H1 (cell line): ENCODE results near the gene UMAD1. TPM values are rescaled to one million over a fixed set of nuclear protein-coding genes. Genes with fewer than 3 reads are reported as not detected.

Experiments
- CTCF ChIA-PET: fragments of 300-600 bp; sonication (Branson Sonifier 250); formaldehyde crosslinking; loops from one replicate; lab custom pipeline; 2021; ENCODE audit not compliant: partially characterized antibody; lab: Charles Lee
- POLR2A ChIA-PET: fragments of 300-600 bp; sonication (Branson Sonifier 250); formaldehyde crosslinking; loops from one replicate; lab custom pipeline; 2021; ENCODE audit warnings: inconsistent platforms; ENCODE audit not compliant: partially characterized antibody; lab: Charles Lee
- DNase-seq, 2 experiments: peaks; one replicate each; pipeline versions ENCODE4 v3.0.0 to v3.0.0-alpha.2; 2010 to 2022; ENCODE audit warnings: low spot score in 2 of 2, low read depth in 1 of 2, mixed read lengths in 1 of 2
- FAIRE-seq: peaks from 2 replicates; lab custom pipeline; 2011; peaks lifted over from hg19 to GRCh38; lab: Jason Lieb, UNC
- H2AFZ ChIP-seq: 2 replicates; pipeline ENCODE4 v1.8.1; 2012; ENCODE audit warnings: low read length, inconsistent platforms
- H2AK5ac ChIP-seq: 2 replicates; pipeline ENCODE4 v1.6.1; 2013; ENCODE audit warnings: low read depth, low read length
- H2BK120ac ChIP-seq: replicated peaks from 2 replicates; pipeline ENCODE3; 2013; ENCODE audit warnings: low read depth, low read length, inconsistent platforms
- H2BK12ac ChIP-seq: 2 replicates; pipeline ENCODE4 v1.6.1; 2013; ENCODE audit warnings: low read depth, low read length
- H2BK15ac ChIP-seq: 2 replicates; pipeline ENCODE4 v1.6.1; 2013; ENCODE audit warnings: low read length
- H2BK20ac ChIP-seq: 2 replicates; pipeline ENCODE4 v1.6.1; 2013; ENCODE audit warnings: low read length
- H2BK5ac ChIP-seq: 2 replicates; pipeline ENCODE4 v1.6.1; 2013; ENCODE audit warnings: low read depth, low read length
- H3K14ac ChIP-seq: 2 replicates; pipeline ENCODE4 v1.6.1; 2013; ENCODE audit warnings: inconsistent platforms; ENCODE audit not compliant: insufficient read length
- H3K18ac ChIP-seq: 2 replicates; pipeline ENCODE4 v1.6.1; 2013; ENCODE audit warnings: low read length; ENCODE audit errors: extremely low read depth
- H3K23ac ChIP-seq: 2 replicates; pipeline ENCODE4 v1.6.1; 2013; ENCODE audit warnings: inconsistent platforms; ENCODE audit not compliant: insufficient read length
- H3K23me2 ChIP-seq: 2 replicates; pipeline ENCODE4 v1.6.1; 2013; ENCODE audit warnings: low read depth, low read length
- H3K27ac ChIP-seq: 2 replicates; pipeline ENCODE4 v1.6.1; 2011; ENCODE audit warnings: low read depth, low read length, inconsistent platforms
- H3K27me3 ChIP-seq, 4 experiments: replicated peaks in 1 of 4; 1 replicate in 1 of 4; 2 replicates in 3 of 4; pipeline versions ENCODE4 v1.6.1 to v1.8.1; 2011 to 2013; ENCODE audit warnings: low read length in 3 of 4, mild to moderate bottlenecking in 3 of 4, inconsistent platforms in 2 of 4, mixed read lengths in 2 of 4, moderate library complexity in 1 of 4; ENCODE audit not compliant: control insufficient read depth in 3 of 4, insufficient read depth in 3 of 4; ENCODE audit errors: extremely low read depth in 1 of 4
- H3K36me3 ChIP-seq, 4 experiments: 2 replicates each; pipeline versions ENCODE4 v1.6.1 to v1.8.1; 2011 to 2013; ENCODE audit warnings: mild to moderate bottlenecking in 4 of 4, low read length in 3 of 4, moderate library complexity in 2 of 4, control low read depth in 1 of 4, inconsistent platforms in 1 of 4; ENCODE audit not compliant: insufficient read depth in 4 of 4, control insufficient read depth in 2 of 4
- H3K4ac ChIP-seq: replicated peaks from 2 replicates; pipeline ENCODE3; 2013; ENCODE audit warnings: low read length, low read depth, mixed read lengths, inconsistent platforms; ENCODE audit not compliant: insufficient read length
- H3K4me1 ChIP-seq, 4 experiments: replicated peaks in 1 of 4; 1 replicate in 1 of 4; 2 replicates in 3 of 4; pipeline versions ENCODE4 v1.6.1 to v1.8.1; 2011 to 2013; ENCODE audit warnings: low read length in 3 of 4, inconsistent platforms in 2 of 4, mixed read lengths in 1 of 4; ENCODE audit not compliant: insufficient read depth in 4 of 4, control insufficient read depth in 3 of 4
- H3K4me2 ChIP-seq, 2 experiments: 2 replicates each; pipeline versions ENCODE4 v1.6.1 to v1.8.1; 2011 to 2013; ENCODE audit warnings: low read depth in 2 of 2, low read length in 2 of 2, control low read depth in 1 of 2, inconsistent platforms in 1 of 2, mild to moderate bottlenecking in 1 of 2; ENCODE audit not compliant: insufficient read depth in 1 of 2
- H3K4me3 ChIP-seq, 4 experiments: fragments of 200-600, 300-600 bp in 1 of 4; sonication (generic), shearing (Covaris generic), sonication (Bioruptor Twin) in 1 of 4; 2 replicates each; pipeline versions ENCODE4 v1.5.1 to v1.8.1; 2011 to 2016; ENCODE audit warnings: low read length in 4 of 4, low read depth in 3 of 4, control low read depth in 2 of 4, inconsistent platforms in 2 of 4, mild to moderate bottlenecking in 2 of 4, mixed read lengths in 1 of 4, moderate library complexity in 1 of 4; ENCODE audit not compliant: insufficient read depth in 2 of 4; ENCODE audit errors: extremely low read depth in 1 of 4
- H3K56ac ChIP-seq: replicated peaks from 2 replicates; pipeline ENCODE3; 2013; ENCODE audit warnings: low read depth, mild to moderate bottlenecking, mixed read lengths, low read length, inconsistent platforms; ENCODE audit not compliant: insufficient read length
- H3K79me1 ChIP-seq: 2 replicates; pipeline ENCODE4 v1.6.1; 2013; ENCODE audit warnings: low read depth, low read length, control low read depth
- H3K79me2 ChIP-seq, 2 experiments: 2 replicates each; pipeline versions ENCODE4 v1.6.1 to v1.8.1; 2012 to 2013; ENCODE audit warnings: low read length in 2 of 2, mild to moderate bottlenecking in 2 of 2, inconsistent platforms in 1 of 2; ENCODE audit not compliant: insufficient read depth in 2 of 2, control insufficient read depth in 1 of 2
- H3K9ac ChIP-seq, 4 experiments: replicated peaks in 1 of 4; 1 replicate in 1 of 4; 2 replicates in 3 of 4; pipeline versions ENCODE4 v1.6.1 to v1.8.1; 2011 to 2013; ENCODE audit warnings: low read depth in 3 of 4, low read length in 3 of 4, control low read depth in 2 of 4, mild to moderate bottlenecking in 2 of 4, moderate library complexity in 2 of 4, inconsistent platforms in 1 of 4; ENCODE audit errors: extremely low read depth in 1 of 4
- H3K9me3 ChIP-seq, 2 experiments: 2 replicates each; pipeline versions ENCODE4 v1.6.1 to v1.8.1; 2012 to 2013; ENCODE audit warnings: mild to moderate bottlenecking in 2 of 2, moderate library complexity in 2 of 2, control low read depth in 1 of 2, inconsistent platforms in 1 of 2, low read depth in 1 of 2, low read length in 1 of 2, mixed read lengths in 1 of 2; ENCODE audit not compliant: insufficient read depth in 2 of 2
- H4K20me1 ChIP-seq, 2 experiments: replicated peaks in 1 of 2; 2 replicates each; pipeline versions ENCODE3 to v1.8.1; 2011 to 2013; ENCODE audit warnings: inconsistent platforms in 2 of 2, low read length in 2 of 2, mild to moderate bottlenecking in 1 of 2; ENCODE audit not compliant: insufficient read depth in 2 of 2, control insufficient read depth in 1 of 2
- H4K5ac ChIP-seq: 2 replicates; pipeline ENCODE4 v1.6.1; 2013; ENCODE audit warnings: low read length, low read depth, mixed read lengths, inconsistent platforms; ENCODE audit not compliant: insufficient read length
- H4K8ac ChIP-seq: 2 replicates; pipeline ENCODE4 v1.8.0; 2013; ENCODE audit warnings: mild to moderate bottlenecking, moderate library complexity, low read length, inconsistent platforms; ENCODE audit not compliant: insufficient read depth; ENCODE audit errors: extremely low read depth
- H4K91ac ChIP-seq: replicated peaks from 2 replicates; pipeline ENCODE3; 2013; ENCODE audit warnings: low read length, mixed read lengths, inconsistent platforms; ENCODE audit not compliant: insufficient read length
- BRCA1 ChIP-seq: IDR thresholded peaks from 2 replicates; pipeline ENCODE4 v1.6.1; 2012; ENCODE audit warnings: low read depth, low read length, improper control_type of control experiment
- FOSL1 ChIP-seq: IDR thresholded peaks from 2 replicates; pipeline ENCODE4 v1.6.1; 2011; ENCODE audit warnings: mild to moderate bottlenecking, low read depth, low read length, moderate library complexity; ENCODE audit not compliant: insufficient read depth
- JUN ChIP-seq: IDR thresholded peaks from 2 replicates; pipeline ENCODE4 v1.6.1; 2011; ENCODE audit warnings: low read depth, mild to moderate bottlenecking, improper control_type of control experiment, low read length
- JUND ChIP-seq: IDR thresholded peaks from 2 replicates; pipeline ENCODE4 v1.6.1; 2011; ENCODE audit warnings: mild to moderate bottlenecking, improper control_type of control experiment, low read length
- MAFK ChIP-seq: IDR thresholded peaks from 2 replicates; pipeline ENCODE4 v1.6.1; 2012; ENCODE audit warnings: low read depth, mild to moderate bottlenecking, improper control_type of control experiment, low read length
- MAX ChIP-seq: IDR thresholded peaks from 2 replicates; pipeline ENCODE4 v1.6.1; 2012; ENCODE audit warnings: inconsistent platforms
- NANOG ChIP-seq: IDR thresholded peaks from 2 replicates; pipeline ENCODE4 v1.6.1; 2011; ENCODE audit warnings: low read length, low read depth, mild to moderate bottlenecking, inconsistent platforms; ENCODE audit not compliant: insufficient read depth, poor library complexity, severe bottlenecking
- RBBP5 ChIP-seq: IDR thresholded peaks from 2 replicates; pipeline ENCODE4 v1.7.1; 2012; ENCODE audit warnings: low read depth, mild to moderate bottlenecking, inconsistent platforms, low read length, moderate library complexity, borderline replicate concordance
- SIN3A ChIP-seq, 2 experiments: IDR thresholded peaks in 1 of 2; conservative IDR thresholded peaks in 1 of 2; 2 replicates each; pipeline ENCODE4 v1.6.1; 2011 to 2012; ENCODE audit warnings: low read length in 2 of 2, improper control_type of control experiment in 1 of 2, low read depth in 1 of 2, mild to moderate bottlenecking in 1 of 2
- SIX5 ChIP-seq: IDR thresholded peaks from 2 replicates; pipeline ENCODE4 v1.6.1; 2011; ENCODE audit warnings: mild to moderate bottlenecking, low read depth, low read length
- TCF12 ChIP-seq: IDR thresholded peaks from 2 replicates; pipeline ENCODE4 v1.6.1; 2011; ENCODE audit warnings: low read depth, mild to moderate bottlenecking, low read length
- WGBS, 2 experiments: shearing (Covaris generic) in 1 of 2; methylation state at CpG; one replicate each; pipeline versions ENCODE4 v1.1.6 to v1.1.7; 2013 to 2015; ENCODE audit warnings: low lambda C conversion rate in 2 of 2, mixed read lengths in 2 of 2, inconsistent platforms in 1 of 2, low coverage in 1 of 2, missing lambda C conversion rate in 1 of 2; ENCODE audit not compliant: insufficient replicate concordance in 2 of 2, insufficient coverage in 1 of 2, insufficient read length in 1 of 2; ENCODE audit errors: extremely low coverage in 1 of 2, missing lambda C conversion rate in 1 of 2; 5-methylcytosine and 5-hydroxymethylcytosine counted together
- polyA plus RNA-seq, 7 experiments: library from polyadenylated mRNA; depleted of rRNA in 3 of 7; stranded (reverse) in 5 of 7; unstranded in 2 of 7; fragments of >200 nt in 5 of 7; fragments of 200-250 nt in 2 of 7; gene quantifications; 1 replicate in 5 of 7; 2 replicates in 1 of 7; 4 replicates in 1 of 7; pipeline versions ENCODE4 v1.2.1 to v1.2.3, GENCODE V29; 2011 to 2013; ENCODE audit warnings: missing spikeins in 2 of 7, mixed read lengths in 2 of 7
- total RNA-seq: library from RNA; stranded (reverse); fragmentation: NEBNext Ultra II Directional; extraction: Animal tissue kit (Norgen Biotek cat#: 25700); gene quantifications from 2 replicates; pipeline ENCODE4 v1.2.1, GENCODE V29; 2021
- TF ChIP-seq, protein P1 (sequence below), 3 experiments: IDR thresholded peaks; 1 replicate in 2 of 3; 2 replicates in 1 of 3; pipeline versions ENCODE4 v1.5.1 to v1.6.1; 2011; ENCODE audit warnings: low read length in 3 of 3, mild to moderate bottlenecking in 3 of 3, inconsistent platforms in 2 of 3, low read depth in 1 of 3, moderate library complexity in 1 of 3; ENCODE audit not compliant: insufficient read depth in 1 of 3; ENCODE audit errors: control extremely low read depth in 1 of 3

The UMAD1 gene
- total and polyA plus RNA-seq, 2 of the 8 experiments (the other 6 are each of a cell fraction or from before 2014, with no cell fraction given): 10.4 to 12.3 TPM

- Histone ChIP-seq H3K14ac (no peak overlapping the region), H3K18ac (no peak overlapping the region), H2BK120ac (no peak overlapping the region), H3K79me1 (no peaks in the 10 kb centered on the region), H3K9me3 (no peaks in the 10 kb centered on the region), H2AK5ac (no peak overlapping the region), H2BK12ac (no peak overlapping the region), H3K56ac (no peak overlapping the region), H3K4me2 (no peak overlapping the region), H3K27ac (no peak overlapping the region), H3K4ac (no peak overlapping the region), H3K79me2 (no peaks in the 10 kb centered on the region), H3K23me2 (no peaks in the 10 kb centered on the region), H3K27me3 (no peaks in the 10 kb centered on the region), H3K9ac (no peak overlapping the region), H3K36me3 (no peaks in the 10 kb centered on the region; a peak in 1 of 8 replicates), H4K91ac (no peak overlapping the region), H4K8ac (no peak overlapping the region), H3K23ac (no peak overlapping the region), H3K4me3 (no peak overlapping the region), H4K20me1 (no peaks in the 10 kb centered on the region), H2BK15ac (no peak overlapping the region), H2AFZ (no peak overlapping the region), H2BK20ac (no peak overlapping the region), H4K5ac (no peak overlapping the region), H2BK5ac (no peak overlapping the region), H3K4me1 (no peaks in the 10 kb centered on the region; a peak in 1 of 7 replicates)
- POLR2A ChIA-PET: no interaction called here
- DNase-seq (no peak), FAIRE-seq (no peak)
- CTCF ChIA-PET: no interaction called here
- WGBS, 2 experiments: 58% methylated on average over 3 of the region's 3 CpGs; no CpG with 5 or more reads in 1 of the 2 experiments
- TF ChIP-seq MAFK: no peak
- TF ChIP-seq JUND: no peak
- TF ChIP-seq, protein P1, sequence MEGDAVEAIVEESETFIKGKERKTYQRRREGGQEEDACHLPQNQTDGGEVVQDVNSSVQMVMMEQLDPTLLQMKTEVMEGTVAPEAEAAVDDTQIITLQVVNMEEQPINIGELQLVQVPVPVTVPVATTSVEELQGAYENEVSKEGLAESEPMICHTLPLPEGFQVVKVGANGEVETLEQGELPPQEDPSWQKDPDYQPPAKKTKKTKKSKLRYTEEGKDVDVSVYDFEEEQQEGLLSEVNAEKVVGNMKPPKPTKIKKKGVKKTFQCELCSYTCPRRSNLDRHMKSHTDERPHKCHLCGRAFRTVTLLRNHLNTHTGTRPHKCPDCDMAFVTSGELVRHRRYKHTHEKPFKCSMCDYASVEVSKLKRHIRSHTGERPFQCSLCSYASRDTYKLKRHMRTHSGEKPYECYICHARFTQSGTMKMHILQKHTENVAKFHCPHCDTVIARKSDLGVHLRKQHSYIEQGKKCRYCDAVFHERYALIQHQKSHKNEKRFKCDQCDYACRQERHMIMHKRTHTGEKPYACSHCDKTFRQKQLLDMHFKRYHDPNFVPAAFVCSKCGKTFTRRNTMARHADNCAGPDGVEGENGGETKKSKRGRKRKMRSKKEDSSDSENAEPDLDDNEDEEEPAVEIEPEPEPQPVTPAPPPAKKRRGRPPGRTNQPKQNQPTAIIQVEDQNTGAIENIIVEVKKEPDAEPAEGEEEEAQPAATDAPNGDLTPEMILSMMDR (IDR thresholded peaks at IDR 0.05; ENCODE audit: control extremely low read depth in 1 of 3, insufficient read depth in 1 of 3, low read depth in 1 of 3, low read length in 3 of 3): no peak
- TF ChIP-seq BRCA1: no peak
- no peak for TF ChIP-seq TCF12
- no peak for TF ChIP-seq SIN3A (conservative IDR thresholded peaks at IDR 0.05 in 1 of 2, IDR thresholded peaks at IDR 0.05 in 1 of 2; ENCODE audit: low read depth in 1 of 2, low read length in 2 of 2)
- no peak for TF ChIP-seq JUN
- TF ChIP-seq MAX: no peak
- no peak for TF ChIP-seq RBBP5
- TF ChIP-seq NANOG: no peak
- TF ChIP-seq SIX5: no peak
- no peak for TF ChIP-seq FOSL1
Measured at GRCh38 chr7:7671361-7671760, 30.8 kb downstream of the UMAD1 start.
